ENCODE measurements around the gene TSNAXIP1.

TSNAXIP1 gene

DNA sequence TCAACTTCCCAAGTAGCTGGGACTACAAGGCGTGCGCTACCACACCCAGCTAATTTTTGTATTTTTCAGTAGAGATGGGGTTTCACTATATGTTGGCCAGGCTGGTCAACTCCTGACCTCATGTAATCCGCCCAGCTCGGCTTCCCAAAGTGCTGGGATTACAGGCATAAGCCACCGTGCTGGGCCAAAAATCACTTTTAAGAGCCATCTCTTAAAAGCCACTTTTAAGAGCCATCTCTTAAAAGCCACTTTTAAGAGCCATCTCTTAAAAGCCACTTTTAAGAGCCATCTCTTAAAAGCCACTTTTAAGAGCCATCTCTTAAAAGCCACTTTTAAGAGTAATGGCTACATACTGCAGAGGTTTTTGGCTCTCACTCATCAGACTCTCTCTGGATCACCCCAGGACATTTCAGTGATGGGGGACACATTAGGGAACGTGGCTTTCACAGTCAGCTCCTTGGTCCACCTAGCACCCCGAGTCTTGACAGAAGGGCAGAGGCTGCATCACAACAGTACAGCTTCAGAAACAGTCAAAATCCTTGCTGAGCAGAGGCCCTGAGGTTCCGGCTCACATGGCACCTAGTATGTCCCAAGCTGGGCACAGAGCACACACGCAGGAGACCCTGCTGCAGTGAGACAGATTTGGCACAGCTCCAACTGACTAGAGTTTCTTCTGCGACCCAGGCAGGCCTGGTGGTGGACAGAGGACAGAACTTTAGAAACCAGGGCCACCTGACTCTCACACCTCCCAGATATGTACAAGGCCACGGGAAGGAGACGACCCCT is 23.9 kb upstream of the TSNAXIP1 start:
- DNase-seq (ENCODE audit: low spot score): no peak

DNA sequence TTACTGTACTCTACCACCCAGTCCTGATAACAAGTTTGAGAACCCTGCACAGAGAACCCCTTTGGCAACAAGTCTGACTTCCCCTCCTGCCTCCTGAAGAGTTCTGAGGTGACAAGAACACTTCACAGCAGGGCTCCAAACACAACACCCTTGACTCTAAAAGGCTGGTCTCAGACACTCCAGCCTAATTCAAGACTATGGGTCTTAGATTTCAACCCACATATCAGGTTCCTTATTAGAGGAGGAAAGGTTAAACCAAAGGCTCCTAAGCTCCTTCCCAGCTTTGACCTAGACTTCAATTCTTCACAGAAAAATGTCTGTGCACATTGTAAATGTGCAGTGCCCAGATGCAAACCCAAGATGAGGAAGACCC is 23.4 kb upstream of the TSNAXIP1 start:
- no peak for DNase-seq (ENCODE audit: low spot score)

DNA sequence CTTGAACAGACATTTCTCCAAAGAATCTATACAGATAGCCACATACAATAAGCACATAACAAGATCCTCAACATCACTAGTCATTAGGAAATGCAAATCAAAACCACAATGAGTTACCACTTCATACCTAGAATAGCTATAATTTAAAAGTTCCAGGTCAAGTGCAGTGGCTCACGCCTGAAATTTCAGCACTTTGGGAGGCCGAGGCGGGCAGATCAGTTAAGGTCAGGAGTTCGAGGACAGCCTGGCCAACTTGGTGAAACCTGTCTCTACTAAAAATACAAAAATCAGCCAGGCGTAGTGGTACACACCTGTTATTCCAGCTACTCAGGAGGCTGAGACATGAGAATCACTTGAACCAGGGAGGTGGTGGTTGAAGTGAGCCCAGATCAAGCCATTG is 20.2 kb upstream of the TSNAXIP1 start:
- DNase-seq (ENCODE audit: low spot score): no peak

DNA sequence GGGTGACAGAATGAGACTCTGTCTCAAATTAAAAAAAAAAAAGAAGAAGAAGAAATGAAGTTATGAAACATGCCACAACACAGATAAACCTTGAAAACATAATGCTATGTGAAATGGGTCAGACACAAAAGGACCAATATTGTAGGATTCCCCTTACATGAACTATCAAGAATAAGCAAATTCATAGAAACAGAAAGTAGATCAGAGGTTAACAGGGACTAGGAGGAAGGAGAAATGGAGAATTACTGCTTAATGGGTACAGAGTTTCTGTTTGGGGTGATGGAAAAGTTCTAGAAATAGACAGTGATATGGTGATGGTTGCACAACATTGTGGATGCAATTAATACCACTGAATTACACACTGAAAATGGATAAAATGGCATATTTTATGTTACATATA is 16.6 kb upstream of the TSNAXIP1 start:
- DNase-seq (ENCODE audit: low spot score): no peak

DNA sequence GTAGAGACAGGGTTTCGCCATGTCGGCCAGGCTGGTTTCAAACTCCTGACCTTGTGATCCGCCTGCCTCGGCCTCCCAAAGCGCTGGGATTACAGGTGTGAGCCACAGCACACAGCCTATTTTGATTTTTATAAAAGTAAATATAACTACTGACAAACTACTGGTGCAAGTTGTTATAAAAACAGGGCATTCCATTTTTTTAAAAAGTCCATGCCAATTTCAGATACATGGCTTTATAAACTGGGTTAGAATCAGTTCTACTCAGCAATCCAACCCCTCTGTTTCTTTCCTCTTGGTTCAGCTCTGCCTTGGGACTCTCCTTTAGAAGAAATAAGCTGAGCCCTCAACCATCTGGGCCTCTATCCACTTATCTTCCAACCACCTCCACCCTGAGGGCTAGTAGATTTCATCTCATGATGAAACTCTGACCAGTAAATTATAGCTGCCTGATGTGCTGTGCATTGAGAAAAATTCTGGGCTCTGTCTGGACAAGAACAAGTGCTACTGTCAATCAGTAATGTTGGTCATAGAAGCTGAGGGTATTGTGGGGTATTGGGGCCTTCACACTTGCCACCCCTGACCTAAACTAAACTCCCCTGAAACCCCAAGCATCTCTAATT is 10.5 kb upstream of the TSNAXIP1 start:
- DNase-seq (ENCODE audit: low spot score): no peak

DNA sequence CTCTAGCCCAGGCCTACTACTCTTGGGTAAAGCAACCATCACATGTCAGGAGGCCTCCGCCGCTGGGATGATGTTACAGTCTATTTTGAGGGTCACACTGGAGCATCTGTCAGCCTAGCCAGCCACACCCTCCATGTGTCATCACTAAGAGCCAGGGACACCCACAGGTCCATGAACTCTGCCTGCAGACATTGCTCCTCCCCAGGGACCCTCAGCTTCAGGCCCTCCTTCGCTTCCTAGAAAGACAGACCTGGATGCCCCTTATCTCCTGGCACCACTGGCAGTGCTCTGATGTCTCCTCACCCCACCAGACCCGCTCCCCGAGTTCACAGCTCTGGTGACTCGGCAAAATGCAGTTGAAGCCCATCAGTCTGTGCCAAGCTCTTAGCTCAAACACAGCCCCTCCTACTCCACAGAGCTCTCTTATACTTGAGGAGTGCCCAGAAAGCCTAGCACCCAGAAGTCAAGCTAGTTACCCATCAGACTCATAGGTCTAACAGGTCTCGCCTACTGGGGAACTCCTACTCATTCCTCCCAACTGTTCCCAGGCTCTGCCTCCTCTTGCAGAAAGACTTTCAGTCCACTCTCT is 6.3 kb upstream of the TSNAXIP1 start:
- DNase-seq (ENCODE audit: low spot score): no peak

DNA sequence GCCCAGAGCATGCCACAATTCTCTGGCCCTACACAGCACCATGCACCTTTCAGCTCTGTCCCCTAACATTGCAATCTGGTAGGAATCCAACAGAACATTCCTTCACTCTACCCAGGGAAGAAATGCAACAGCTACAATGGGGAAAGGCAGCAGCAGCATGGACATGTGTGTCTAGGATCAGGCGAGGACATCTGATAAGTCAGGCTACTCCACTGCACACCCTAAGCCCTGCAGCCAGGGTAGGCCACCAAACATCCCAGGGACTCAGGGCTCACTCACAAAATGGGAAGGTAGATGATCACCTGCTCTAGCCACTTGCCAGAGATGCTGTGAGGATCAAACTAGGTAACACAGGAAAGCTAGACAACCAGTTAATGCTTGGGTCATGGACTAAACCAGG is 5.4 kb upstream of the TSNAXIP1 start:
- DNase-seq (ENCODE audit: low spot score): no peak

DNA sequence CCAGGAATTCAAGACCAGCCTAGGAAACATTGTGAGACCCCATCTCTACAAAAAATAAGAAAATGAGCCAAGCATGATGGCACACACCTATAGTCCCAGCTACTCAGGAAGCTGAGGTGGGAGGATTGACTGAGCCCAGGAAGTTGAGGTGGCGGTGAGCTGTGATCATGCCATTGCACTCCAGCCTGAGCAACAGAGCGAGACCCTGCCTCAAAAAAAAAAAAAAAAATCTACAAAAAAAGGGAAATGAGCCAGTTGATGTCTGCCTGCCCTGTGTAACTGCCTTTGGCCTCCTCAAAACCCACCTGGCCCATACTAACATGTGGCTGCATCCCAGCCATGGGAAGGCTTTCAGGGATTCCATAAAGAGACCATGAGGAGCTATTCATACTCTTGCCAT is 4.8 kb upstream of the TSNAXIP1 start:
- no peak for DNase-seq (ENCODE audit: low spot score)

DNA sequence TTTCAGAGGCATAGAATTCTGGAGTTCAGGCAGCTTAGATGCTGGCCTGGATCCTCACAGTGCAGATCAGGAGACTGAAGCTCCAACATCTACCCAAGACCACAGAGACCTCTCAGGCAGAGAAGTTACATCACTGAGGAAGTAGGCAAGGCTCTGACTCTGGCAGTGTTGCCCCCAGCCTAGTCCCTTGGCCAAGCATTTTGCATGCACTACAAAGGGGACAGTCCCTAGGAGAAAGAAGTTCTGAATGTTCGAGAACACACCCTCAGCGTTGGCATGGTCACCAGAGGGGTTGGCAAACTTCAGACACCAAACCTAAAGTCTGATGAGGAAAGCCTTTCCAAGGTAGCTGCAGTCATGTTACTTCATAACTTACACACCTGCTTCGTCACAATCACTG is 2.8 kb upstream of the TSNAXIP1 start:
- DNase-seq (ENCODE audit: low spot score): no peak

DNA sequence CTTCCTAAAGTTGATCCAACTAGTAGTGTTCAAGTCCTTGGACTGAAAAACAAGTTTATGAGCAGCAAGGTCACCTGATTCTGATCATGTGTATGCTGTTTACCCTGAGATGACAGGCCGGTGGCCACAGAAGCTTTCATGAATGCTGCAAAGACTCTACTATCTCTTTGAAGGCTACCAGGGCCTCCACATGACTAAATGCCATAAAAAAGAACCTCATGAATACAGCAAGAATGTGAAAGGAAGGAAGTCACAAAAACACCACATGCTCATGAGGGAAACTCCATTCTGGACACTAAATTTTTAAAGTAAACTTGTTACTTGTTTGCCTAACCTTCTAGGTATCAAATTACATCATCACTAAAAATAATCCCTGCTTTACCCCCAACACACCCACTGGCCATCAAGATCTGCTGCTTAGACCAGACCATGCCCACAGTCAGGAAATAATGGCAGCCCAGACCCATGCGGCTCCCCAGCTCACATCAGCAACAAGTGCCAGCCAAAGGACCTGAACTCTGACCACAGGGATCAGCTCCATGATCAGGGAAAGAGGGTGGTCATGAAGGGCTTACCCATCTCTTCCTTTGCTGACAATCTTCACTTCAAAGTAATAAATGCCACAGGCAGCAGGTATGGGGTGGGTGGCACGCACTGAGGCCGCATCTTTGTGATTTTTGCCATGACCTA is 1.7 kb upstream of the TSNAXIP1 start:
- no peak for DNase-seq (ENCODE audit: low spot score)

DNA sequence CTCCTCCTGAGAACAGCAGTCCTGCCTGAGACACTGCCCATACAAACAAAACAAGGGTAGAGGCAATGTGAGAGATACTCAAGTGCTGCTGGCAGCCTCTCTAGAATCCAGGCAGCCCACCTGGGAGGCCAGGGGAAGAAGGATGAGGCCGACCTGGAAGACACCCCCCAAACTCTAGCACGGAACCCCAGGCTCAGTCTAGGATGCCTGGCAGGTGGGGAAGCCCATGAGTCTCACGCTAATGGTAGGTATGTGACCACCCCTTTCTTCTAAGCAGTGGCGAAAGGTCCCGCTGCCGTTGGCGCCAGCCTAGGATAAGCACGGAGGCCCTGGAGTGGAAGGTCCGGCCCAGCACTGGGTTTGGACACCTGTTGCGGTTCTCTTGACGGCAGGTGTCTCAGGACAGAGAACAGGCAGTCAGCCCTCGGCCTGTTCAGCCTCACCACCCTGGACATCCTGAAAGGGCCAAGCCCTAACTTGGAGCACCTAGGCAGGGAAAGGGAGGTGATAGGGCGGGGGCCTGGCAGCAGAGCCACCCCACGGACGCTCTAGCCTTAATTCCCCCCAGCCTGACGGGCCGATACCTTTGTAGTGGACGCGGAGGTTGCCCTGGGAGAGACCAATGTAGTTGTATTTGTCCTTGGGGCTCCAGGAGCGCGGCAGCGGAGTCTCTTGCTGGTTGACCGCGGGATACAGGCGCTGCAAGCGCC is 816 bp upstream of the TSNAXIP1 start:
- no peak for DNase-seq (ENCODE audit: low spot score)

DNA sequence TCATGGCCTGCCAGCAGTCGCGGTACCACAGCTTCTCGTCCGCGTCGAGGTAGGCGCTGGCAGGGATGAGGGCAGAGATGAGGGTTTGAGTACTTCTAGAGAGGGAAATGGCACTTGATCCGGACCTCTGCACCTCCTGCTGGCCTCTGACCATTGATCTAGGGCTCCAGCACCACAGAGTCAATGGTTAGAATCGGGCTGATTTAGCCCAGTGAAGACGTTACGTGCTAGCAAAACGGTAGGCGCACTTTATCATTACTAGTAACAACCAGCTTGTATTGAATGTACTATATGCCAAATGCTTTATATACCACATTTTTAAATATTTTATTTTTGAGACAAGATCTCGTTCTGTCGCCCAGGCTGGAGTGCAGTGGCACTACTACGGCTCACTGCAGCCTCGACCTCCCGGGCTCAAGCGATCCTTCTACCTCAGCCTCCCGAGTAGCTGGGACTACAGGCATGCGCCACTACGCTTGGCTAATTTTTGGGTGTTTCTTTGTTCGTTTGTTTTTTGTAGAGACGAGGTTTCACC is 526 bp downstream of the TSNAXIP1 start:
- DNase-seq (ENCODE audit: low spot score): no peak

DNA sequence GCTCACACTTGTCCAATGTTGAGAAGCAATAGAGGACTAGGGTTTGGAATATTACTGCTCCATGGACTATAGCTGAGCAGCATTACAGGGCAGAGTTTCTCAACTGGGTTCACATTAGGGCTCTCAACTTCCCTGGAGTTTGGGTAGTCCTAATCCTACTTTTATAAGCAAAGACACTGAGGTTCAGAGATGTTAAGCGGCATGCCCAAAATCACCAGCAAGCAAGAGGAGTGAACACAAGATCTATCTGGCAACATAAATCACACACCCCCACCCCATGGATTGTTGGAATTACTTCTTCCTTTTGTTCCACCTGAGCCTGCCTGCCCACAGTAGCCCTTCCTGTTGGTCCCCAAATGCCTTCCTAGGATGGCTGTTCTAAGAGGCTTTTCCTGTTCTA is 5.2 kb downstream of the TSNAXIP1 start:
- no peak for DNase-seq (ENCODE audit: low spot score)

DNA sequence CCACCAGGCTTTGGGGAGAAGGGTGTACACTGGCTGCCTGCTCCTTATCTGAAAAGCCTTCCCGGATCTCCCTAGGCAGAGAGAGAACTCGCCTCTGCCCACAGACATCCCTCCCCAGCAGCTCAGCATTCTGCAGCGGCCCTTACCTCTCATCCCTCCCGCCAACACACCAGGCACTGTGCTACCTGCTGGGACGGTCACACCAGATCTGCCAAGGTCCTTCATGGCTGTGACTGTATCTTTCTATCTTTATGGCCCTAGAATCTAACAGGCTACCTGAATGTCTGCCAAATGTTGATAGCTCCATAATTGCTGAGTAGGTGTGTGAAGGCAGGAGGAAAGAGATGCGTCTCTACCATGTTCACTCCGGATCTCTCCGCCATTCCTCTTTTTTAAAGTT is 7.9 kb downstream of the TSNAXIP1 start:
- DNase-seq (ENCODE audit: low spot score): no peak

DNA sequence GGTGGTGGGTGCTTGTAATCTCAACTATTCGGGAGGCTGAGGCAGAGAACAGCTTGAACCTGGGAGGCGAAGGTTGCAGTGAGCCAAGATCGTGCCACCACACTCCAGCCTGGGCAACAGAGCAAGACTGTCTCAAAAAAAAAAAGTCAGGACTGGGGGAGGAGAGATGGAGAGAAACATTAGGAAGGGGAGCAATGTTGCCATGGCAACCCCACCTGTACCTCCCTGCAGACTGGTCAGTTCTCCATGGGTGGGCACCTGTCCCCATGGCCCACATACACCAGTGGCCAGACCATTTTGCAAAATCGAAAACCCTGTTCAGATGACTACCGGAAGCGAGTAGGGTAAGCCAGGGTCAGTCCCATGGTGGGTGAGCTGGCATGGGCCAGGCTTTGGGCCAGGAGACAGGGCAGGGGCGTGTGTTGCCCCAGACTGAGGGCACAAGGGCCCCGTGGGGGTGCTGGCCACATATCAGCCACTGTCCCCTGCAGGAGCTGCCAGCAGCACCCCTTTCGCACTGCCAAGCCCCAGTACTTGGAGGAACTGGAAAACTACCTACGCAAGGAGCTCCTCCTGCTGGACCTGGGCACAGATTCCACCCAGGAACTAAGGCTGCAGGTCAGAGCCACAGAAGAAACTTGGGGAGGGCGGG is 14.0 kb downstream of the TSNAXIP1 start:
- no peak for DNase-seq (ENCODE audit: low spot score)

DNA sequence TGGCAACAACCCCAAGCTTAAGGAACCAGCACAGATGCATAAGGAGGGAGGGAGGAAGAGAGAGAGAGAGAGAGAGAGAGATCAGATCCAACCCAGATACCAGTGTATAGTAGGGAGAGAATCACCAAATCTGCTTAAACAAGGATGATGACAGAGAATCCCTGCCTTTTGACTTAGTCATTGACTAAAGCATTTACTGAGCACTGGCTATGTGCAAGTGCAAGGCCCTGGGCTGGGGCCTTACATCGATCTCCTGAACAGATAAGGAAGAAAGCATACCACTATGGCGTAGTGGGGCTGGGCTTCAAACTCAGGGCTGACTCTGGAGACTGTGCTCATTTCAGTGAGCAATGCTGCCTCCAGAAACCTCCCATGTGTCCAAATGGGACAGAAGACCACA is 15.8 kb downstream of the TSNAXIP1 start:
- DNase-seq (ENCODE audit: low spot score): no peak

DNA sequence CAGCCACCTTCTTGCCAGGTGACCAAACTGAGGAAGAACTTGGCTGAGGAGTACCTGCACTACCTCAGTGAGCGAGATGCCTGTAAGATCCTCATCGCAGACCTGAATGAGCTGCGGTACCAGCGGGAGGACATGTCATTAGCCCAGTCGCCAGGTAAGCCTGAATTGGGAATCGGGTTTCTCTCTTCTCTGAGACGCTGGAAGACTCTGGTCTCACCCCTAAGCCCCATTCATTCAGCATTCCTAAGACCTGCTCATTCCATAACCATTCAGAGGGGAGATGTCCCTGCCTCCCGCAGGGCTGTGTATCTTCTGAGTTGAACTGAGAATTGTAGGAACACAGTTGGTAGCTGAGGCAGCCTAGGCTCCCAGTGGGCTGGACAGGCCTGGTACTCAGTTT is 18.4 kb downstream of the TSNAXIP1 start:
- DNase-seq (ENCODE audit: low spot score): no peak

DNA sequence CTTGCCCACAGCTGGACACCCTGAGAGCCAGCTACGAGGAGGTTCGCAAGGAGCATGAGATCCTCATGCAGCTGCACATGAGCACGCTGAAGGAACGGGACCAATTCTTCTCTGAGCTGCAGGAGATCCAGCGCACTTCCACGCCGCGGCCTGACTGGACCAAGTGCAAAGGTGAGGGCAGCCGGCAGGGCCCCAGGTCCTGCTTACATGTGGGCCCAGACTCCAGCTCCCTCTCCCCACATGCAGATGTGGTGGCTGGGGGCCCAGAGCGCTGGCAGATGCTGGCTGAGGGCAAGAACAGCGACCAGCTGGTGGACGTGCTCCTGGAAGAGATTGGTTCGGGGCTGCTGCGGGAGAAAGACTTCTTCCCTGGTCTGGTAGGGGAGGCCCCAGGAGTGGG is 19.2 kb downstream of the TSNAXIP1 start:
- no peak for DNase-seq (ENCODE audit: low spot score)

DNA sequence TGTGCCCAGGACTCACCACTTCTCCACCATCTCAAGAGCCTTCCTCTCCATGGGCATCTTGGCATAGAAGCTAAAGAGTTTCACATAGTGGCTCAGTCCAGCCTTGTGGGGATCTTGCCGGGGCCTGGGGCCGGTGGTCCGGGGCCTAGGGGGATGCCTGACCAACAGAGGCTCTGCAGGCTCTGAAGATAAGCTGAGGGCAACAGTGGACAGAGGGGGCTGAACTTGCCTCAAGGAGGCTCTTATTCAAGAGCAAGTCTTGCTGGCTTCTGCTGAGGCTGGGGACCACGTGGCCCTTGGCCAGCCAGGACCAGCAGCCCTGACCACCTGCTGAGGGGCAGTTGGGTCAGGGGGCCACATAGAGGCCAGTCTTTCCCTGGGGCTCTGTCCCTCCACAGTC is 22.0 kb downstream of the TSNAXIP1 start:
- DNase-seq (ENCODE audit: low spot score): no peak

DNA sequence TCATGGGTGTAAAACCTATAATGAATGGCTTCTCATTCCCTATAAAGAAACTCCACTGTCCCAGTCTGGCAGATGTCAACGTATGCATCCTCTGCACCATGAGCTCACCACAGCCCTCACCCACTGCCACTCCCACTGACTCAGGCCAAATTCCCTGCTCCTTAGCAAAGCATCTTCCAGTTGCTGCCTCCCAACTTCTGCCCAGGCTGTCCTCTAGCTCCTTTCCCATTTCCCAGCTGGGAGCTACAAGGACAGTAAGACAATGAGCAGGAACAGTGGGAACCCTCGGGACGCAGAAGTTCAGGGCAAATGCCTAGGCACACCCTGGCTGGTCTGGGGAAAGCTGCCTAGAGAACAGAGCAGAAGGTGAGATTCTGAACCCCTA is 26.3 kb downstream of the TSNAXIP1 start:
- no peak for DNase-seq (ENCODE audit: low spot score)

DNA sequence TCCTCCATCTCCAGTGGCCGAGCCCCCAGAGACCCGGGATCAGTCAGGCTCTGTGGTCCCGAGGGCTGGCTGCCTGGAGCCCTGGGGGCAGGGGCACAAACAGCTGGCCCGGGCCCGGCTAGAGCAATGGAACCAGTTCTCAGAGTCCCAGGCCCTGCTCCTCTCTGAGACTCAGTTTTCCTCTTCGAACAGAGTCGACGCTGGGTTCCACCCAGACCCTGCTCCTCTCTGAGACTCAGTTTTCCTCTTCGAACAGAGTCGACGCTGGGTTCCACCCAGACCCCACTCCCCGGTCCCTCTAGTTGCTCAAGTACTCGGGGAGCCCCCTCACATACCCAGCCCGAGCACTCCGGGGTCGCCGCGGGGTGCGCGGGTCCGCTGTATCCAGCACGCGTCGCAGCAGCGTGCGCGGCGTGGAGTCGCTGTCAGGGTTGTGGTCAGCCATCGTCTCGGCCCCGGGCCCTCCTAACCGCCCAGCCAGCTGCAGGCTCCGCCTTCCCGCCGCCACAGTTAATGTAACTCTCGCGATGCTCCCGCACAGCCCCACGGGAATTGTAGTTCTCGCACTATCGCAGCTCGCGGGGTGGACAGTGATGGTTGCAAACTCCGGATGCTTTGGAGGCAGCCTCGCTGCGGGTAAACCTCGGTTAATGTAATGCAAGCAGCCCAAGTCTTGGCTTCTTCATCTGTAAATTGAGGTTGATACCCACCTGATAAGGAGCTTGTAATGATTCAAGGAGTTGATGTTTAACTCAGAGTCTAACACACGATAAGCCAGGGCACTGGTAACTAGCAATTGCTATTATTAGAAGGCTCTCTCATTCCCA is 26.9 kb downstream of the TSNAXIP1 start:
- DNase-seq (ENCODE audit: low spot score): peak; percentile 97

All from left forelimb (tissue), 1 donor.